Epithelial cell of esophagus (primary cell): Measurements from ENCODE around the gene FBXL17.
A peak's percentile ranks its signal among the peaks of the same experiment; 100 is the strongest.

Experiments
- DNase-seq: peaks from one replicate; pipeline ENCODE4 v3.0.0; 2010; ENCODE audit warnings: low read depth
- H3K4me3 ChIP-seq: 2 replicates; pipeline ENCODE4 v1.5.1; 2011; ENCODE audit warnings: mild to moderate bottlenecking, low read length, control low read depth
- CTCF ChIP-seq: IDR thresholded peaks from 2 replicates; pipeline ENCODE4 v1.5.1; 2011; ENCODE audit warnings: low read depth, mild to moderate bottlenecking, low read length, control low read depth, inconsistent platforms; ENCODE audit not compliant: insufficient read depth; ENCODE audit errors: missing control alignments

Gene FBXL17

GRCh38 chr5:107809201-107810034 is 572.5 kb downstream of the FBXL17 start:
- no peak overlapping the region for H3K4me3 ChIP-seq
- DNase-seq: peak; percentile 7
- no peak for TF ChIP-seq CTCF
